ENCODE data around the gene SHPK. TPM values are rescaled to one million over a fixed set of nuclear protein-coding genes. Genes with fewer than 3 reads are reported as not detected.
"Not testable (repeated sequence)": the region's sequence is repeated elsewhere in the genome, so short reads cannot be mapped to it uniquely, and the experiment has no call there.

The SHPK gene
- total and polyA plus RNA-seq, 2 donors: 4.4 to 6.8 TPM

- no peaks in the 10 kb centered on the region for H3K27me3 ChIP-seq (ENCODE audit: control insufficient read depth in 2 of 2, insufficient read depth in 1 of 2, low read length in 1 of 2)
- H3K4me1 ChIP-seq (ENCODE audit: control insufficient read depth in 2 of 2, insufficient read depth in 2 of 2, low read length in 2 of 2): peaks cover 0 to 9% of the 10 kb centered on the region in 2 donors
- 94% methylated on average over 22 of the region's 22 CpGs for WGBS
- H3K27ac ChIP-seq (ENCODE audit: low read depth in 1 of 2, low read length in 1 of 2): no peak overlapping the region
- no peaks in the 10 kb centered on the region for H3K9me3 ChIP-seq (ENCODE audit: control insufficient read depth in 2 of 2, insufficient read depth in 1 of 2, low read length in 1 of 2)
- no peak overlapping the region for H3K4me3 ChIP-seq (ENCODE audit: low read length in 2 of 2)
- peak in 8 of 9 donors; percentile 18 to 65 (median 33) for DNase-seq (ENCODE audit: low read depth in 6 of 9, low spot score in 9 of 9)
- H3K36me3 ChIP-seq (ENCODE audit: control insufficient read depth in 2 of 2, insufficient read depth in 2 of 2, low read length in 1 of 2): peaks cover 2 to 6% of the 10 kb centered on the region in 2 donors
Observed at GRCh38 chr17:3573246-3574100, 62.6 kb downstream of the SHPK start.

GRCh38 chr17:3572231-3572630, 63.8 kb downstream of the SHPK start:
- Histone ChIP-seq H3K4me3 (ENCODE audit: low read length in 2 of 2) (no peak overlapping the region), H3K9me3 (ENCODE audit: control insufficient read depth in 2 of 2, insufficient read depth in 1 of 2, low read length in 1 of 2) (no peaks in the 10 kb centered on the region), H3K27ac (ENCODE audit: low read depth in 1 of 2, low read length in 1 of 2) (no peak overlapping the region), H3K27me3 (ENCODE audit: control insufficient read depth in 2 of 2, insufficient read depth in 1 of 2, low read length in 1 of 2) (no peaks in the 10 kb centered on the region), H3K36me3 (ENCODE audit: control insufficient read depth in 2 of 2, insufficient read depth in 2 of 2, low read length in 1 of 2) (peaks cover 2 to 6% of the 10 kb centered on the region in 2 donors), H3K4me1 (ENCODE audit: control insufficient read depth in 2 of 2, insufficient read depth in 2 of 2, low read length in 2 of 2) (peaks cover 0 to 9% of the 10 kb centered on the region in 2 donors)
- no peak for DNase-seq (ENCODE audit: low read depth in 6 of 9, low spot score in 9 of 9)
- WGBS: 95% methylated on average over 7 of the region's 7 CpGs

GRCh38 chr17:3571043-3571900, 64.8 kb downstream of the SHPK start:
- WGBS: 97% methylated on average over 36 of the region's 36 CpGs
- no peaks in the 10 kb centered on the region for H3K9me3 ChIP-seq (ENCODE audit: control insufficient read depth in 2 of 2, insufficient read depth in 1 of 2, low read length in 1 of 2)
- no peaks in the 10 kb centered on the region for H3K27me3 ChIP-seq (ENCODE audit: control insufficient read depth in 2 of 2, insufficient read depth in 1 of 2, low read length in 1 of 2)
- no peak for DNase-seq (ENCODE audit: low read depth in 6 of 9, low spot score in 9 of 9)
- H3K36me3 ChIP-seq (ENCODE audit: control insufficient read depth in 2 of 2, insufficient read depth in 2 of 2, low read length in 1 of 2): peaks cover 2 to 6% of the 10 kb centered on the region in 2 donors
- H3K4me1 ChIP-seq (ENCODE audit: control insufficient read depth in 2 of 2, insufficient read depth in 2 of 2, low read length in 2 of 2): peaks cover 0 to 9% of the 10 kb centered on the region in 2 donors
- no peak overlapping the region for H3K4me3 ChIP-seq (ENCODE audit: low read length in 2 of 2)
- no peak overlapping the region for H3K27ac ChIP-seq (ENCODE audit: low read depth in 1 of 2, low read length in 1 of 2)

- no peaks in the 10 kb centered on the region for H3K9me3 ChIP-seq (ENCODE audit: control insufficient read depth in 2 of 2, insufficient read depth in 1 of 2, low read length in 1 of 2)
- WGBS: 95% methylated on average over 9 of the region's 9 CpGs
- no peak overlapping the region for H3K27ac ChIP-seq (ENCODE audit: low read depth in 1 of 2, low read length in 1 of 2)
- H3K27me3 ChIP-seq (ENCODE audit: control insufficient read depth in 2 of 2, insufficient read depth in 1 of 2, low read length in 1 of 2): no peaks in the 10 kb centered on the region
- DNase-seq (ENCODE audit: low read depth in 6 of 9, low spot score in 9 of 9): no peak
- peaks cover 2 to 6% of the 10 kb centered on the region in 2 donors for H3K36me3 ChIP-seq (ENCODE audit: control insufficient read depth in 2 of 2, insufficient read depth in 2 of 2, low read length in 1 of 2)
- peaks cover 0 to 9% of the 10 kb centered on the region in 2 donors for H3K4me1 ChIP-seq (ENCODE audit: control insufficient read depth in 2 of 2, insufficient read depth in 2 of 2, low read length in 2 of 2)
- no peak overlapping the region for H3K4me3 ChIP-seq (ENCODE audit: low read length in 2 of 2)
Observed at GRCh38 chr17:3569534-3570137, 66.4 kb downstream of the SHPK start.

- no peaks in the 10 kb centered on the region for H3K9me3 ChIP-seq (ENCODE audit: control insufficient read depth in 2 of 2, insufficient read depth in 1 of 2, low read length in 1 of 2)
- DNase-seq (ENCODE audit: low read depth in 6 of 9, low spot score in 9 of 9): no peak
- no peak overlapping the region for H3K27ac ChIP-seq (ENCODE audit: low read depth in 1 of 2, low read length in 1 of 2)
- 98% methylated on average over 12 of the region's 12 CpGs for WGBS
- no peaks in the 10 kb centered on the region for H3K4me1 ChIP-seq (ENCODE audit: control insufficient read depth in 2 of 2, insufficient read depth in 2 of 2, low read length in 2 of 2)
- H3K36me3 ChIP-seq (ENCODE audit: control insufficient read depth in 2 of 2, insufficient read depth in 2 of 2, low read length in 1 of 2): peaks cover 1 to 6% of the 10 kb centered on the region in 2 donors
- H3K4me3 ChIP-seq (ENCODE audit: low read length in 2 of 2): no peak overlapping the region
- H3K27me3 ChIP-seq (ENCODE audit: control insufficient read depth in 2 of 2, insufficient read depth in 1 of 2, low read length in 1 of 2): no peaks in the 10 kb centered on the region
Observed at GRCh38 chr17:3566551-3566950, 69.5 kb downstream of the SHPK start.

GRCh38 chr17:3565143-3565542, 70.9 kb downstream of the SHPK start:
- H3K4me1 ChIP-seq (ENCODE audit: control insufficient read depth in 2 of 2, insufficient read depth in 2 of 2, low read length in 2 of 2): no peaks in the 10 kb centered on the region
- 96% methylated on average over 4 of the region's 4 CpGs for WGBS
- no peaks in the 10 kb centered on the region for H3K27me3 ChIP-seq (ENCODE audit: control insufficient read depth in 2 of 2, insufficient read depth in 1 of 2, low read length in 1 of 2)
- no peak for DNase-seq (ENCODE audit: low read depth in 6 of 9, low spot score in 9 of 9)
- no peak overlapping the region for H3K27ac ChIP-seq (ENCODE audit: low read depth in 1 of 2, low read length in 1 of 2)
- H3K36me3 ChIP-seq (ENCODE audit: control insufficient read depth in 2 of 2, insufficient read depth in 2 of 2, low read length in 1 of 2): no peaks in the 10 kb centered on the region
- no peaks in the 10 kb centered on the region for H3K9me3 ChIP-seq (ENCODE audit: control insufficient read depth in 2 of 2, insufficient read depth in 1 of 2, low read length in 1 of 2)
- no peak overlapping the region for H3K4me3 ChIP-seq (ENCODE audit: low read length in 2 of 2)

- not testable (repeated sequence) for H3K4me1 ChIP-seq (ENCODE audit: control insufficient read depth in 2 of 2, insufficient read depth in 2 of 2, low read length in 2 of 2); H3K9me3 ChIP-seq (ENCODE audit: control insufficient read depth in 2 of 2, insufficient read depth in 1 of 2, low read length in 1 of 2); H3K4me3 ChIP-seq (ENCODE audit: low read length in 2 of 2); H3K27me3 ChIP-seq (ENCODE audit: control insufficient read depth in 2 of 2, insufficient read depth in 1 of 2, low read length in 1 of 2); H3K27ac ChIP-seq (ENCODE audit: low read depth in 1 of 2, low read length in 1 of 2); H3K36me3 ChIP-seq (ENCODE audit: control insufficient read depth in 2 of 2, insufficient read depth in 2 of 2, low read length in 1 of 2); DNase-seq (ENCODE audit: low read depth in 6 of 9, low spot score in 9 of 9)
- 97% methylated on average over 28 of the region's 28 CpGs for WGBS
Observed at GRCh38 chr17:3564241-3564640, 71.8 kb downstream of the SHPK start.

- Histone ChIP-seq H3K27me3 (ENCODE audit: control insufficient read depth in 2 of 2, insufficient read depth in 1 of 2, low read length in 1 of 2) (peaks cover 0 to 7% of the 10 kb centered on the region in 2 donors), H3K27ac (ENCODE audit: low read depth in 1 of 2, low read length in 1 of 2) (no peak overlapping the region), H3K4me3 (ENCODE audit: low read length in 2 of 2) (no peak overlapping the region), H3K4me1 (ENCODE audit: control insufficient read depth in 2 of 2, insufficient read depth in 2 of 2, low read length in 2 of 2) (peaks cover 0 to 7% of the 10 kb centered on the region in 2 donors), H3K9me3 (ENCODE audit: control insufficient read depth in 2 of 2, insufficient read depth in 1 of 2, low read length in 1 of 2) (no peaks in the 10 kb centered on the region), H3K36me3 (ENCODE audit: control insufficient read depth in 2 of 2, insufficient read depth in 2 of 2, low read length in 1 of 2) (no peaks in the 10 kb centered on the region)
- 97% methylated on average over 9 of the region's 9 CpGs for WGBS
- DNase-seq (ENCODE audit: low read depth in 6 of 9, low spot score in 9 of 9): no peak
Observed at GRCh38 chr17:3559270-3559645, 76.8 kb downstream of the SHPK start.
